ENCODE measurements around the gene SPDYC.

GRCh38 chr11:65130631-65131416, 39.2 kb upstream of the SPDYC start:
- TF ChIP-seq REST (IDR thresholded peaks at IDR 0.05; ENCODE audit: low read depth) (no peak), CEBPB (IDR thresholded peaks at IDR 0.05; ENCODE audit: low read depth) (no peak), POLR2A (IDR thresholded peaks at IDR 0.05; ENCODE audit: borderline replicate concordance, extremely low read depth, insufficient read depth, insufficient read length) (no peak), SP1 (IDR thresholded peaks at IDR 0.05; ENCODE audit: low read depth) (no peak), JUND (IDR thresholded peaks at IDR 0.05) (no peak), ATF3 (IDR thresholded peaks at IDR 0.05) (no peak), EGR1 (IDR thresholded peaks at IDR 0.05; ENCODE audit: low read depth) (no peak), ZBTB33 (IDR thresholded peaks at IDR 0.05; ENCODE audit: extremely low read depth, insufficient replicate concordance, low read length) (no peak), EZH2 (IDR thresholded peaks at IDR 0.05) (no peak), RAD21 (IDR thresholded peaks at IDR 0.05; ENCODE audit: low read depth) (no peak), YY1 (IDR thresholded peaks at IDR 0.05; ENCODE audit: extremely low read depth, insufficient replicate concordance, low read depth, low read length) (no peak), ZFX (IDR thresholded peaks at IDR 0.05) (no peak)
- TF ChIP-seq, protein P1, sequence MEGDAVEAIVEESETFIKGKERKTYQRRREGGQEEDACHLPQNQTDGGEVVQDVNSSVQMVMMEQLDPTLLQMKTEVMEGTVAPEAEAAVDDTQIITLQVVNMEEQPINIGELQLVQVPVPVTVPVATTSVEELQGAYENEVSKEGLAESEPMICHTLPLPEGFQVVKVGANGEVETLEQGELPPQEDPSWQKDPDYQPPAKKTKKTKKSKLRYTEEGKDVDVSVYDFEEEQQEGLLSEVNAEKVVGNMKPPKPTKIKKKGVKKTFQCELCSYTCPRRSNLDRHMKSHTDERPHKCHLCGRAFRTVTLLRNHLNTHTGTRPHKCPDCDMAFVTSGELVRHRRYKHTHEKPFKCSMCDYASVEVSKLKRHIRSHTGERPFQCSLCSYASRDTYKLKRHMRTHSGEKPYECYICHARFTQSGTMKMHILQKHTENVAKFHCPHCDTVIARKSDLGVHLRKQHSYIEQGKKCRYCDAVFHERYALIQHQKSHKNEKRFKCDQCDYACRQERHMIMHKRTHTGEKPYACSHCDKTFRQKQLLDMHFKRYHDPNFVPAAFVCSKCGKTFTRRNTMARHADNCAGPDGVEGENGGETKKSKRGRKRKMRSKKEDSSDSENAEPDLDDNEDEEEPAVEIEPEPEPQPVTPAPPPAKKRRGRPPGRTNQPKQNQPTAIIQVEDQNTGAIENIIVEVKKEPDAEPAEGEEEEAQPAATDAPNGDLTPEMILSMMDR (IDR thresholded peaks at IDR 0.05 in 2 of 3, conservative IDR thresholded peaks at IDR 0.05 in 1 of 3; ENCODE audit: borderline replicate concordance in 1 of 3, insufficient read depth in 1 of 3, low read depth in 2 of 3, low read length in 2 of 3), result no peak
- TF ChIP-seq, protein P2, sequence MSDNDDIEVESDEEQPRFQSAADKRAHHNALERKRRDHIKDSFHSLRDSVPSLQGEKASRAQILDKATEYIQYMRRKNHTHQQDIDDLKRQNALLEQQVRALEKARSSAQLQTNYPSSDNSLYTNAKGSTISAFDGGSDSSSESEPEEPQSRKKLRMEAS (IDR thresholded peaks at IDR 0.05), result no peak

Measured in HCT116 (cell line).